ENCODE results near the gene PKN1.
A peak's percentile ranks its signal among the peaks of the same experiment; 100 is the strongest.

Gene PKN1

DNA sequence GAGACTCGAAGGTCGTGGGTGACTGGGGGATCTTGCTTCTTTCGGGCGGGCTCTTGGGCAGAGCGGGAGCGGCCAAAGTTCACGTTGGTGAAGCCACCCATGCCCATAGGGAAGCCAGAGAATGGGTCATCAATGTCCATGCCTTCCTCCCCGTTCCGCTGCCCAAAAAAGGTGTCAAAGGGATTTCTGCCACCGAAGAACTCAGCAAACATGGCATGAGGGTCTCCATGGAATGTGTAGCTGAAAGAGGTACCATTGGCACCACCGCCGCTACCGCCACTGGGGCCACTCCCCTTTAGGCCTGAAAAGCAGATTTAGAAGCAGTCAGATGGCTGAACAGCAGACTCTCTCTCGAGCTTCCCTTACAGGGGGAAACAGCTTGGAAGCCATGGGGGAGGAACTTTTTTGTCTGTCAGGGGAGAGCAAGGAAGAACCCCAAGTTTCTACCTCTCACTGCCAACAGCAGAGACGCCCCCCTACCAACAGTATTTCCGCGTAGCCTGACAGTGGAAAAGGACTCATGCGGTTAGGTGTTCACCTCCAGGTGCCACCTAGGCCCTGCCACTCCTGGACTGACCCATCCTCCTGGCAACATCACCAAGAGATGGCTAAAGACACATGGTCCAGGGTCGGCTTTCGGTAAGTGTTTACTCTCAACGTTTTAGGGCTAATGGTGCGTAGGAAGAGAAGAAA is 83.8 kb downstream of the PKN1 start:
- no peak for DNase-seq

DNA sequence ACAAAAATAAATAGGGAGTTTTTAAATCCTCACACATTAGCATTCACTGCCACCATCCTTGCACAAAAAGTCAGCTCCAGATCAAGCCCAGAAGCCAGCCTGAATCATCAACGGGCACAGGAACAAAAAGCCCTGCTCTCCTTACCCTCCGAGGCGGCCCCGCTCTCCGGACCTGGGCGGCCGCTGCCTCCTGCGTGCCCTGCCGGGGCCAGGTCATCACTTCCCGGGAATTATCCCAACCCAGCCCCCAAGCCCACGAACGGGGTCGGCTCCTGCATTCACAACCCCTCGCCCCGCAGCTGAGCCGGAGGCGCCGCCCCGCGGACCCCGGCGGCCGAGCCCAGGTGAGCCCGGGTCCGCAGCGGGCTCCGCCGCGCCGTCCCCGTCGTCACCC is 84.3 kb downstream of the PKN1 start:
- no peak for DNase-seq

DNA sequence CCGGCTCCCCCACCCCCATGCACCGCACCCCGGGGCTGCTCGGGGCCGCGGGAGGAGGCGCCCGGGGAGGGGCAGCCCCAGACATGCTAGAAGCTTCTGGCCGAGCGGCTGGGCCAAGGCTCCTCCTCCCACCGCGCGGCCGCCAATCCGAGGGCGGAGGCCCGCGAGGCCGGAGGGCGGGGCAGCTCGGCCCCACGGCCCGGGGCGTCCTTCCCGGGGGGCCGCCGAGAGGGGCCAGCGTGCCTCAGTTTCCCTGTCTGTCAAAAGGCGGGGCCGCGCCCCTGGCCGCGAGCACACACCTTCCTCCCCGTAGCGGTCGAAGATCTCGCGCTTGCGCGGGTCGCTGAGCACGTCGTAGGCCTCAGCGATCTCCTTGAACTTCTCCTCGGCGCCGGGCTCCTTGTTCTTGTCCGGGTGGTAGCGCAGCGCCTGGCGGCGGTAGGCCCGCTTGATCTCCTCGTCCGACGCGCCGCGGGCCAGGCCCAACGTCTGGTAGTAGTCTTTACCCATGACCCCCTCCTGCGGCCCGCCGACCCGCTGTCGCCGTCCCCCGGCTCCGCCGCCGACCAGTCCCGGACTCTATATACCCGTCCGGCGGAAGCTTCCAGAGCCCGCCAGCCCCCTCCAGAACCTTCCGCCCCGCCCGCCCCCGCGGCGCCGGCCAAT is 84.9 kb downstream of the PKN1 start, which contains the start of gene DNAJB1:
Gene DNAJB1, minus strand, starts transcription at position 558 of the 666 bp plus-strand sequence. Its CDS starts 48 bp downstream, at position 510.
- DNase-seq = peak; percentile 42

DNA sequence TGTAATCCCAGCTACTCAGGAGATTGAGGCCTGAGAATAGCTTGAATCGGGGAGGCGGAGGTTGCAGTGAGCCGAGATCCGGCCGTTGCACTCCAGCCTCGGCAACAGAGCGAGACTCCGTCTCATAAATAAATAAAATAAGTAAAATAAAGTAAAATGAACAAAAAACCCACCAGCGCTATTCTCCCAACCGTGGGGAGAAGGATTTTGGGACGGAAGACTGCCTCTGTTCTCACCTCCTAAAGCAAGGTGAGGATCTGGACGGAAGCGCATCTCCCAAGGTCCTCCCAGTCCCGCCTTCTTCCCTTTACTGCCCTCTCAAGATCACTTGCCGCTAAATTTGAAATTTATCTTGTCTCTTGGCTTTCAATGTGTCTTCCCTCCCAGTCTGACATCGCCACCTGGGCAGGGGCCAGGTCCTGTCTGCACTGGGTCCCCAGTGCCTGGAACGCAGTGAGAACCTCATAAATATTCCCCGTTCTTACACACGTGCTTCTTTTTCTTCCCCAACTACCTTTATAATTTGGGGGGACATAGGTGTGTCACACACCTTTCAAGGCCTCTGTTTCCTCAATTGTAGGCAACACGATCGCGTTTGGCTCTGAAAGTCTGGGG is 86.2 kb downstream of the PKN1 start:
- no peak for DNase-seq

DNA sequence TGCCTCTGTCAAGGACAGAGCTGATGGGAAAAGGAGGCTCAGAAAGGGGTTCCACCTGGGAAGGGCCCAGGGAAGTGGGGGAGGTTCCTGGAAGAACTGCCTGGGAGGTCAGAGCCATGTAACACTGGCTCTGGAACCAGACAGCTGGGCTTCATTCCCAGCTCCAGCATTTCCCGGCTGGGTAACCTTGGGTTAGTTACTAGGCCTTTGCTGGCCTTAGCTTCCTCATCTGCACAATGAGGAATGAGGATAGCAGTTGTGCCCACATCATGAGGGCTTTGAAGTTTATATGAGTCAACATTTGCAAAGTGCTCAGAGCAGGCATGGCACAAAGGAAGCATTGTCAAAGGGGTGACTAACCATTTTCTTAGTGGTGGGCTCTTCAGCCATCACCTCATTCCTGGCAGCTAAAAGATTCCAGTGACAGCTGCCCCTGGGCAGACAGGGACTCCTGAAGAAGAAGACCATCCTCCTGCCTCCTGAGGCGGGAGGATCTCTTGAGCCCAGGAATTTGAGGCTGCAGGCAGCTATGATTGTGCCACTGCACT is 86.8 kb downstream of the PKN1 start:
- DNase-seq = no peak

DNA sequence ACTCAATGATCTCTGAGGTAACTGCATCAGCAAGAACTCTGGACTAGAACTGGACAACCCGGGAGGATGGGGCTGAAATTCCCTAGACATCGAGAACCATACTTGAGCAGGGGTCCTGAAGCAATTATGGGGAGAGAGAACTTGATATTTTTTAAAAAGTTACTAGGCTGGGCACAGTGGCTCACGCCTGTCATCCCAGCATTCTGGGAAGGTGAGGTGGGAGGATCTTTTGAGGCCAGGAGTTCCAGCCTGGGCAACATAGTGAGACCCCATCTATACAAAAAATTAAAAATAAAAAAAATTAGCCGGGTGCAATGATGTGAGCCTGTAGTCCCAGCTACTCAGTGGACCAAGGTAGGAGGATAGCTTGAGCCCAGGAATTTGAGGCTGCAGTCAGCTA is 87.4 kb downstream of the PKN1 start:
- DNase-seq = no peak
